ENCODE results near the gene UGGT2.

- TF ChIP-seq CTCF (IDR thresholded peaks at IDR 0.05) (no peak), POLR2A (IDR thresholded peaks at IDR 0.05; ENCODE audit: low read depth) (no peak), EP300 (IDR thresholded peaks at IDR 0.05) (no peak), POLR2AphosphoS5 (IDR thresholded peaks at IDR 0.05) (no peak)
Measured at GRCh38 chr13:95800436-95800835, 252.8 kb downstream of the UGGT2 start.

All from esophagus muscularis mucosa (tissue), 4 donors.